ENCODE measurements around the gene COL27A1. TPM values are rescaled to one million over a fixed set of nuclear protein-coding genes. Genes with fewer than 3 reads are reported as not detected.

COL27A1 gene
- total RNA-seq, 4 donors from 2014 or later: 2.1 to 9.0 (median 3.8) TPM

- intact Hi-C loops (cut with DNase I; ENCODE audit: low total_unique reads) (no loop called here), in situ Hi-C loops (cut with MboI; ENCODE audit: low pct_ligation_motif_present in 1 of 4, low pct_unique_long_range_greater_than_20kb in 1 of 4, low sequenced_read_pairs in 3 of 4) (no loop called here)
- no peaks in the 10 kb centered on the region for H3K36me3 ChIP-seq
- H3K4me3 ChIP-seq: no peak overlapping the region
- TF ChIP-seq CTCF (IDR thresholded peaks at IDR 0.05) (no peak), POLR2A (IDR thresholded peaks at IDR 0.05) (no peak), POLR2AphosphoS5 (IDR thresholded peaks at IDR 0.05) (no peak), EP300 (IDR thresholded peaks at IDR 0.05; ENCODE audit: low read depth) (no peak)
- H3K27me3 ChIP-seq: no peaks in the 10 kb centered on the region
- DNase-seq: no peak
- H3K9me3 ChIP-seq: no peaks in the 10 kb centered on the region
- WGBS, 2 donors (ENCODE audit: low coverage in 1 of 2): 22 to 79% methylated on average over 1 to 3 of the region's 3 CpGs
- peak overlapping the region in 2 of 4 donors; percentile 48 to 78 for H3K27ac ChIP-seq
- H3K4me1 ChIP-seq: peaks cover 3 to 24% (median 8%) of the 10 kb centered on the region in 4 donors
These were observed 95.3 kb downstream of the COL27A1 start for GRCh38 chr9:114250648-114251047.

GRCh38 chr9:114252394-114252793 lies 97.1 kb downstream of the COL27A1 start:
- Histone ChIP-seq H3K27ac (no peak overlapping the region), H3K4me1 (peaks cover 3 to 24% (median 8%) of the 10 kb centered on the region in 4 donors), H3K27me3 (no peaks in the 10 kb centered on the region), H3K36me3 (no peaks in the 10 kb centered on the region), H3K4me3 (no peak overlapping the region), H3K9me3 (no peaks in the 10 kb centered on the region)
- DNase-seq: no peak
- TF ChIP-seq POLR2AphosphoS5 (IDR thresholded peaks at IDR 0.05) (no peak), EP300 (IDR thresholded peaks at IDR 0.05; ENCODE audit: low read depth) (no peak), CTCF (IDR thresholded peaks at IDR 0.05) (no peak), POLR2A (IDR thresholded peaks at IDR 0.05) (no peak)
- intact Hi-C loops (cut with DNase I; ENCODE audit: low total_unique reads) (no loop called here), in situ Hi-C loops (cut with MboI; ENCODE audit: low pct_ligation_motif_present in 1 of 4, low pct_unique_long_range_greater_than_20kb in 1 of 4, low sequenced_read_pairs in 3 of 4) (no loop called here)
- 71% methylated on average over 6 of the region's 6 CpGs; no CpG with 5 or more reads in 1 of the 2 donors for WGBS, 2 donors (ENCODE audit: low coverage in 1 of 2)

GRCh38 chr9:114256827-114257328 lies 101.5 kb downstream of the COL27A1 start:
- WGBS, 2 donors (ENCODE audit: low coverage in 1 of 2): 83% methylated on average over 10 of the region's 10 CpGs; no CpG with 5 or more reads in 1 of the 2 donors
- Histone ChIP-seq H3K27ac (no peak overlapping the region), H3K9me3 (no peaks in the 10 kb centered on the region), H3K36me3 (no peaks in the 10 kb centered on the region), H3K4me3 (no peak overlapping the region), H3K27me3 (no peaks in the 10 kb centered on the region), H3K4me1 (no peaks in the 10 kb centered on the region)
- in situ Hi-C loops (cut with MboI; ENCODE audit: low pct_ligation_motif_present in 1 of 4, low pct_unique_long_range_greater_than_20kb in 1 of 4, low sequenced_read_pairs in 3 of 4) (no loop called here), intact Hi-C loops (cut with DNase I; ENCODE audit: low total_unique reads) (no loop called here)
- DNase-seq: no peak
- TF ChIP-seq POLR2A (IDR thresholded peaks at IDR 0.05) (no peak), EP300 (IDR thresholded peaks at IDR 0.05; ENCODE audit: low read depth) (no peak), CTCF (IDR thresholded peaks at IDR 0.05) (no peak), POLR2AphosphoS5 (IDR thresholded peaks at IDR 0.05) (no peak)

GRCh38 chr9:114258218-114258617 lies 102.9 kb downstream of the COL27A1 start:
- DNase-seq: no peak
- Histone ChIP-seq H3K4me3 (no peak overlapping the region), H3K27ac (no peak overlapping the region), H3K4me1 (no peaks in the 10 kb centered on the region), H3K36me3 (no peaks in the 10 kb centered on the region), H3K27me3 (no peaks in the 10 kb centered on the region), H3K9me3 (no peaks in the 10 kb centered on the region)
- 74% methylated on average over 10 of the region's 10 CpGs; no CpG with 5 or more reads in 1 of the 2 donors for WGBS, 2 donors (ENCODE audit: low coverage in 1 of 2)
- intact Hi-C loops (cut with DNase I; ENCODE audit: low total_unique reads): no loop called here
- TF ChIP-seq POLR2A (IDR thresholded peaks at IDR 0.05) (no peak), POLR2AphosphoS5 (IDR thresholded peaks at IDR 0.05) (no peak), CTCF (IDR thresholded peaks at IDR 0.05) (no peak)
- in situ Hi-C loops (cut with MboI; ENCODE audit: low pct_ligation_motif_present in 1 of 4, low pct_unique_long_range_greater_than_20kb in 1 of 4, low sequenced_read_pairs in 3 of 4): no loop called here

Data from transverse colon (tissue), 4 donors.